A172 (cell line): ENCODE measurements around the gene CARM1. TPM values are rescaled to one million over a fixed set of nuclear protein-coding genes. Genes with fewer than 3 reads are reported as not detected.
A peak's percentile ranks its signal among the peaks of the same experiment; 100 is the strongest.
"Not testable (repeated sequence)": the region's sequence is repeated elsewhere in the genome, so short reads cannot be mapped to it uniquely, and the experiment has no call there.

Experiments
- DNase-seq: peaks from one replicate; pipeline ENCODE4 v3.0.0-alpha.2; 2015; ENCODE audit warnings: low spot score
- total RNA-seq: library from RNA; depleted of rRNA; stranded (reverse); fragments of >200 nt; shearing (Covaris generic); gene quantifications from 2 replicates; pipeline ENCODE4 v1.2.3, GENCODE V29; 2014

CARM1 gene
- total RNA-seq, 1 experiment from 2014 or later: 46.6 TPM

DNA sequence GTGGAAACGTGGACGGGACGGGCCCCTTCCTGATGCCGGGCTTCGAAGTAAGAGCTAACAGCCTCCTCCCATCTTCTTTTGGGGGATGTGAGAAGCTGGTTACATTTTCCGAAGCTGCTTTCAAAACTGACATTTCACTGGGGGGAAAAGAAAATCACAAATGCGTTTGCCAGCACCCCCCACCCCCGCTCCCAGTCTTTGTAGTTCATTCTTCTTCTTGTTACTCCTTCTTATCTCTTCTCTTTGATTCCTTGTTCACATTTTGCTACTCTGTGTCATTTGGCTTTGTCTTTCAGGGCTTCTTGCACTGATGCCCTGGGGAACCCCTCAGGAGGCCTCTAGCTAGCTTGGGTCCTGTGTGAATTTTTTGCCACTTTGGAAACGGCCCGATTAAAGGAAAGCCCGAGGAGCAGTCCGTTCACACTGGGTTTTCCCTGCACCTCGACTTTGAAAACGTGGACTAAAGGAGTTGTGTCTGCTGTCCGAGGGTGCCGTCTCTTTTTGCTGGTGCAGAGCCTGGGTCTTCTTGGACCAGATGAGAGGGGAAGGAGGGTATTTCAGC lies 1.3 kb downstream of the CARM1 start:
- no peak for DNase-seq

DNA sequence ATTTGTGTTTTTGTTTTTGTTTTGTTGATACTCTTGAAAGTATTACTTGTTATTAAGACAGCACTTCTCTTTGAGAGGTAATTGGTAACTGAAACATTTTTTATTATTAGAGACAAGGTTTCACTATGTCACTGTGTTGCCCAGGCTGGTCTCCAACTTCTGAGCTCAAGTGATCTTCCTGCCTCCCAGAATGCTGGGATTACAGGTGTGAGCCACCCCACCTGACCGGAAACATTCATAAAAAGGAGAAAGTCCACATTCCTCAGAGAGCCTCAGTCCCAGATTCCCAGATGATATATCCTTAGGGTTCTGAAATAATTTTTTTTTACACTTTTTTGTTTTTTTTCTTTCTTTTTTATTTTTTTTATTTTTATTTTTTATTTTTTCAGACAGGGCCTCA lies 2.7 kb downstream of the CARM1 start:
- no peak for DNase-seq

DNA sequence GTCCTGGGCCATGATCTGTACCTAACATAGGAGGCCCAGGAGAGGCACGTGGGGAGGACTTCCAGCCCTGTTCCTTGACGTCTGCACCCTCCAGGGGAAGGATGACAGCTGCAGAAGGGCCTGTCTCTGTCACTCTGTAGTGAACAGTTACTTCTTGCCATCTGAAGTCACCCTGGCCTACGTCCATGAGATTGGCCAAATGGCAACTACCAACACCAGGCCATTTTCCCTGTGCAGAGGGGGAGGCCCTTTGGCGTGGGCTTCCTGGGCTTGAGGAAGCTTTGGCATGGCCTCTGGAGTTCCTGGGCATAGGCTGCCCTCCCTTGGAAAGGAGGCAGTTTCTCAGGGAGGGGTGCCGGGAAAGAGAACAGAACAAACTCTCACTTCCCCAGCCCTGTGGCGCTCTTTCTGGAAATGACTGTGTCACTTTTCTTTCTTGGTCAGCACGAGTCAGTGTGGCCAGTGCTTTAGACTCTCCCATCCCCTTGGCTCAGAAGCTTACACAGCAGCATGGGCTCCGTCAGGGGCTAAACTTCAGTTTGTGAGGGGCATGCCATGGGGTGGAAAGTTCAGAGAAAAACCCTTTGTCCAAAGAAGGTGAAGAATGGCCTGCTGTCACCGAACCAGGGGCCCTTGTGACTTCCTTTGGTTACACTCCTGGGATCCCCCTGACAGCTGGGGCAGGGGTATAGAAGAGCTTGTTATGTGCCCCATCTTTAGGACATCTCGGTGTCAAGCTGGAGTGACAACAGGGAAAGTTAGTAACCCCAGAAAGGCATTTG lies 5.3 kb downstream of the CARM1 start:
- DNase-seq: no peak

DNA sequence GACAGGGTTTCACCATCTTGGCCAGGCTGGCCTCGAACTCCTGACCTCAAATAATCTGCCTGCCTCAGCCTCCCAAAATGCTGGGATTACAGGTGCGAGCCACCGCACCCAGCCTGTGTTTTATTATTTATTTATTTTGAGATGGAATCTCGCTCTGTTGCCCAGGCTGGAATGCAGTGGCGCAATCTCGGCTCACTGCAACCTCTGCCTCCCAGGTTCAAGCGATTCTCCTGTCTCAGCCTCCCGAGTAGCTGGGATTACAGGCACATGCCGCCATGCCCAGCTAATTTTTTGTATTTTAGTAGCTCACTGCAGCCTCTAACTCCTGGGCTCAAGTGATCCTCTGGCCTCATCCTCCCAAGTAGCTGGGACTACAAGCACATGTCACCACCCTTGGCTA lies 6.3 kb downstream of the CARM1 start:
- DNase-seq: not testable (repeated sequence)

DNA sequence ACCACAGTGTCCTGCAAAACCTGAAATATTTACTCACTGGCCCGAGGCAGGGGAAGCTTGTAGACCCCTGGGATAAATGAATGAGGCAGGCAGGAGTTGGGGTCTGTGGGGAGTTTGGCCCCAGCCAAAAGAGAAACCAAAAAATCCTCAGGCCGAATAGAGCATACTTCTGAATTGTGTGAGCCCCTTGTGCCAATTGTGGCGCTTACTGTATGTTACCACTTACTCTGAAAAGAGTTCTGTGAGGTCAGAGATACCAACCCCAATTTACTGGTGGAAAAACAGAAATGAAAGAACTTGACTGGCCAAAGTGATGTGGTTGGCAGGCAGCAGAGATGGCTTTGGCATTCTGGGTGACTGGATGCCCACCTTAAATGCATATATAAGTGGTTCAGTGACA lies 6.9 kb downstream of the CARM1 start:
- no peak for DNase-seq

DNA sequence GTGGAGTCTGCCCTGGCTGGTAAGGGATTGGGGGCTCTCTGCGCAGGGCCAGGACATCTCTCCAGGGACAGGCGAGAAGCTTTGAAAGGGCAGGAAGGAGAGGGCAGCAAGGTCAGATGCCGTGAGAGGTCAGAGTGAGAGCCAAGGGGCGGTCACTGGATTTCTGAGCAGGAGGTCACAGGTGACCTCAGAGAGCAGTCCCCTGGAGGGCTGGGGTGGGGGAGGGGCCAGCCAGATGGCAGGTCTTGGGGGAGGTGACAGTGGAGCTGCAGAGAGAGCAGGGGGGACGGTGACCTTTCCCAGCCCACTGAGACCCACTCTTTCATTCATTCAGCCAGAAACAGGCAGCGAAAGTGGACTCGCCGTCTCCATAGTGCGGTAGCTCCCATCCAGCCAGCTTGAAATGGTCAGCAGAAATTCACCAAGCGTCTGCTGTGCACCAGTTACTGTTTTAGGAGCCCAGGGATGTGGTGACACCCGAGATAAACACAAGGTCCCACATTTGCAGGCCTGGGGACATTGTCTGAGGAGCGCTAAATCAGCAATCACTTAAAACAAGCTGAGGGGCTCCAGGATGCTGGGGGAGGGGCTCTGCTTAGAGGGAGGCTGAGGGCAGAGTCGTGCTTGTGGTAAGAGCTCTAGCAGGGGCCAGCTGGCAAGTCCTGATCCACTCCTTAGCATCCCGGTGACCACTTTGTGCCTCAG lies 10.2 kb downstream of the CARM1 start:
- no peak for DNase-seq

DNA sequence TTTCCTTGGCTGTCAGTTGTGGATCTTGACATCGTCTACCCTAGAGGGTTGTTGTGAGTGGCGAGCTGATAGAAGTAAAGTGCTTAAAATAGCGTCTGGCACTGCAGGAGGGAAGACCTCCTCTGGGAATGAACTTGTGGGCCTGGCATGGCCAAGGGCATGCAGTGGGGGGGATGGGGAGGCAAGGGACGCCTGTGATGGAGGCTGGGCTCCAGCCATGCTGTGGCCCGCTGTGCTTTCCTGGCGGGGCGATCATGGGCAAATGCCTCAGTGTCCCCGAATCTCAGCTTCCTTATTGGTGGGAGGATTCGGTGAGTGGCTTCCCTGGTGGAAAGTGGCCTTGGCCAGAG lies 10.7 kb downstream of the CARM1 start:
- no peak for DNase-seq

DNA sequence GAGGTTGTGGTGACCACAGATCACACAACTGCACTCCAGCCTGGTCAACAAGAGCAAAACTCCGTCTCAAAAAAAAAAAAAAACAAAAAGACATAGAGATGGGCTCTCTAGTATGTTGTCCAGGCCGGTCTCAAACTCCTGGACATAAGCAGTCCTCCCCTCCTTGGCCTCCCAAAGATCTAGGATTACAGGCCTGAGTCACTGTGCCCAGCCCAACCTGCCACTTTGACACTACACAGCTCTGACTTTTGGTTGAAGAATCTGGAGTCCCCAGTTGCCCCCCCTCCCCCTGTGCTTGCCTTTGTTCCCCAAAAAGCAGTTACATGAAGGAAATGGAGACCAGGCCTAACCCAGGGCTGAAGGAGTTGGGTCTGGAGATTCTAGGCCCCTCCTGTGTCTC lies 12.9 kb downstream of the CARM1 start:
- peak; percentile 34 for DNase-seq

DNA sequence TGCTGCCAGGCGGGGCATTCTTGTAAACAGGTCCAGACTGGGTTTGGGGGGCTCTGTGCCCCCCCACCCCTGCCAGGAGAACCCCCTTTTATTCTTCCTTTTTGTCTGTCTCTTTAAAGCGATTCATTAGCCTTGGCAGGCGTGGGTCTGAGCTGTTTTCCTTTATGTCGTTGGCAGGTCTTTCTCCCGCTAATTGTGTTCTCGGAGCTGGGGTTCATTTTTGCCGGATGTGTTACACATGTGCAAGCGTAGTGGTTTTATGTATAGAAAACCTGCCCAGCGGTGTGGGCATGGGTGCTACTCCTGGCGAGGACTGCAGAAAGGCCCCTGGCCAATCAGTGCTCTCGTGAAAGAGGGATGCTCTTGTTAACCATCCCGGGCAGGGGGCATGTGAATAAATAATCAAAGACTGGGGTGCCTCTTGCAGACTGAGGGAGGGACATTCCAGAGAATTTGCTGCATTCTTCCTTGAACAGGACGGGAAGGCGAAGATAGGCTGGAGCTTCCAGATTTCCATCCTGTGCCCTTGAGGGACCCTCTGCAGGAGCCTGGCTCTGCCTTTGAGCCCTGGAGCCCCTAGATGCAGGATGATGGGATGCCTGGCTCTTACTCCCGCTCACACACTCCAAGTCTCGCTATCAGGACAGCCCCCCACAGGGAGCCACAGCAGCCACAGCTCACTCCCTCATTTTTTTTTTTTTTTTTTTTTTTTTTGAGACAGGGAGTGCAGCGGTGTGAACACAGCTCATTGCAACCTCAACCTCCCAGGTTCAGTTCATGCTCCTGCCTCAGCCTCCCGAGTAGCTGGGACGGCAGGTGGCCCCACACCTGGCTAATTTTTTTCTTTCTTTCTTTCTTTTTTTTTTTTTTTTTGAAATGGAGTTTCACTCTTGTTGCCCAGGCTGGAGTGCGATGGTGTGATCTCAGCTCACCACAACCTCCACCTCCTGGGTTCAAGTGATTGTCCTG lies 14.1 kb downstream of the CARM1 start:
- no peak for DNase-seq

DNA sequence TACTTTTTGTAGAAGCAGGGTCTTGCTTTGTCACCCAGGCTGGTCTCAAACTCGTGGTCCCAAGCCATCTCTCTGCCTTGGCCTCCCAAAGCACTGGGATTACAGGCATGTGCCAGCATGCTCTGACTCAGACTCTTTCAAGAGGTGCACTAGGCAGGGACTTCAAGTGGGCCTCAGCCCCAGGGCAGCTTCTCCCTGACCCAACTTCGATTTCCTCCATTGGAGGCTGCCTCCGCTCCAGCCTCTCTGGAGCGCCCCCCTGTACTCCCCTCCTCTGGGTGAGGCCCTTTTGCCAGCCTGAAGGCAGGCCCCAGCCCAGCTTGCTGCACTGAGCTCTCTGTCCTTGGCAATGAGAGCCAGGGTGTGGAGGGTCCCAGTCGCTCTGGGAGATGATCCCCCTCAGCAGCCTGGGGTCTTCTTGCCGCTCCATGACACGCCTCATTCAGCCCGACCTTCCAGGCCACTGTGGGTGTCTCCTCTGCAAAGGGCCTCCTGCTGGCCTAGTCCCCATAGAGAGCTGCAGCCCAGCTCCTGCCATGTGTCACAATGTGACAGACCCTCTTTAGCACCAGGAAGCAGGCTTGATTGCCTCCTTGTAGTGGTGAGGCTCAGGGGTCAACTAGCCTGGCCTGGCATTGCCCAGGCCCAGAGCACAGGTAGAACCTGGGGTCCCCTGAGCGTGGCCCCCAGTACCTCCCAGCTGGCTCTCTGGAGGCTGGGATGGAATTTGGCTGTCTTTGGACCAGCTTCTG lies 16.4 kb downstream of the CARM1 start:
- no peak for DNase-seq

DNA sequence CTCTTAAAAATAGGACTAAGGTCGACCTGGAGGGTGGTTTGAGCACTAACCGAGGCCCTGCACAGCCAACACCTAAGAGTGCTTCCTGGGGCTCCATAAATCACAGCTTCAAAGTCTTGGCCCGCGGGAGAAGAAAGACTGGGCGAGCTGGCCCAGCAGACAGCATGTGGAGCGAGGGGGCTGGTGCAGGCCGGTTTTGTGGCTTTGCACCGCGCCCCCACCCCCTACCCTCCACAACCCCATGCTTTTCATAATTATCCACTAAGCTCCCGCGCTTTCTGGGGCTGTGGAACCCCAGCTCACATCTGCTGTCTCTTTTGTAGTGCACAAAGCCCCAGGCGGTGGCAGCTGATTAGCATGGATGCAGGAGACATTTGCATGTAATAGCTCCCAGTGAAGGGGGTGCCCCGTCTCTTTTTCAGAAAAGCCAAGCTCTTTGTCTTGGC lies 17.1 kb downstream of the CARM1 start:
- DNase-seq: no peak

DNA sequence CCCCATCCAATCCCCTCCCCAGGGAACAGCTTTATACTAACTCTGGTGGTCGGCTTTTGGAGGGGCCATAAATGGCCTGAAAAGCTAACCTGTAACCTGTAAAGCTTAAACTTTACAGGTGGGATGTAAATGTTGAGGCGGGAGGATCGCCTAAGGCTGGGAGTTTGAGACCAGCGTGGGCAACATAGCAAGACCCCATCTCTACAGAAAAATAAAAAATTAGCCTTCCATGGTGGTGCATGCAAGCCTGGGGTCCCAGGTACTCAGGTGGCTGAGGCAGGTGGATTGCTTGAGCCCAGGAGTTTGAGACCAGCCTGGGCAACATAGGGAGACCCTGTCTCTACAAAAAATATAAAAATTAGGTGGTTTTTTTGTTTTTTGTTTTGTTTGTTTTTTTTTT lies 18.5 kb downstream of the CARM1 start:
- no peak for DNase-seq

DNA sequence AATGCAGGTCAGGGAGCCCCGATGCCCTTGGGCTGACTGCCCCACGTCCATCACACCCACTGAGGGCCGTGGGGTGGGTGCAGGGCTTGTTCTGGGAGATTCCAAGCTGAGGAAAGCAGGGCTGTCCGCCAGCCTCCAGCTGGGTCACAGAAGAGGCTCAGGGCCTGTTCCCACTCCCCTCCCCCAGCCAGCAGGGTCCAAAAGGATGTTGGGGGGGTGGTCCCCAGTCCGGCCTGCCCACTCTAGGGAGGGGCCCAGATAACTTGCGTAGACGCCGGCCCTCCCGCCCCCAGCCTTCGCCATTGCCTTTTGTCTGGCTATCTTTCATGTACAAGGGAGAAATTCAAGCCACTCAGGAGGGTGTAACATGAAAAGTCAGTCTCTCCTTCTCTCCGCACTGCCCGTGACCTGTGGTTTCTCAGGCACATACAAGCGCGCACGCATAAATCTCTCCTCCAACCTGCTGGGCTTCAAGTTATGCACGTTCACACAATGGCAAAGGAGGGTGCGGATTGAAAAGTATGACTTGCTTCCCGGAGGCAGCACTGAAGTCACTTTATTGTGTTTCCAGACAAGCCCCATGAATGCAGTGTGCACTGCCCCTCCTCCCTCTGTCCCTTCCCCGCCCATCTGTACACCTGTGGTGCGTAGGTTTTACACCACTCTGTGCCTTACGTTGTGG lies 20.2 kb downstream of the CARM1 start:
- DNase-seq: no peak

DNA sequence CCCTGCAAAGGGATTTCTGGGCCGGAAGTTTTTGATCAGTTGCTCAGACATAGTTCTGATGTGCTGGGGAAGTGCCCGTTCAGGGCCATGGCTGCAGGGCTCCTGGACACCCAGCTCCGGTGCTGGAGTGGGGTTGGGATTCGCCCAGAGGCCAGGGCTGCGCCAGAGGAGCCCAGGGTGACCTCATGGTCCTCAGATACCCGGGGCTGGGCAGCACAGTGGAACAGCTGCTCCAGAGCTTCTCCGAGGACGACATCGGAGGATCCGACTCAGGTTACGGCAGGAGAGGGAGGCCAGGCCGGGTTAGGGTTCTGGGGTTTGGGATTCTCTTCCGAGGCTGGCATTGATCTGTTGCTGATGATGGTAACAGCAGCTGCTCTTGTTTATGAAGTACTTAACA lies 20.9 kb downstream of the CARM1 start:
- DNase-seq: no peak

DNA sequence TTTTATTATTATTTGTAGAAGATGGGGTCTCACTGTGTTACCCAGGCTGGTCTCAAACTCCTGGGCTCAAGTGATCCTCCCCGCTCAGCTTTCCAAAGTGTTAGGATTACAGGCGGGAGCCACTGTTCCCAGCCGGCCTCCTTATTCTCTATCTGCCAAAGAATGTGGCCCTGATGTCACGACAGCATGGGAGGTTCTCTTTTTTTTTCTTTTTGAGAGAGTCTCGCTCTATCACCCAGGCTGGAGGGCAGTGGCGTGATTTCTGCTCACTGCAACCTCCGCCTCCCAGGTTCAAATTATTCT lies 23.5 kb downstream of the CARM1 start:
- DNase-seq: no peak

DNA sequence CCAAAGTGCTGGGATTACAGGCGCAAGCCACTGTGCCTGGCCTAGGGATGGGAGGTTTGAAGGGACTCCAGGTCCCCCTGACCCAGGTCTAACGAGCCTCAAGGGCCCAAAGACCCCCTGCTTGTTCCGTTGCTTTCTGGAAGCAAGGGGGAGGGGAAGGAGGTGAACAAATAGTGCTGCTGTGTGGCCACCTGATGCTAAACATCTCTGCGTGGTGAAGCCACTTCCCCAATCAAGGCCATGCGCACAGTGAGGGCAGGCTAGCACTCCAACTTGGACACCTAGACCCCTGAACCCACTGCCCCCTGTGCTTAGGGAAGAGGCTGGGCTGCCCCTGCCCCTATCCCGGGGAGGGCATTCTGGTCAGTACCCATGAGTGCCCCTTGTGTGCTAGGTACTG lies 24.0 kb downstream of the CARM1 start:
- no peak for DNase-seq

DNA sequence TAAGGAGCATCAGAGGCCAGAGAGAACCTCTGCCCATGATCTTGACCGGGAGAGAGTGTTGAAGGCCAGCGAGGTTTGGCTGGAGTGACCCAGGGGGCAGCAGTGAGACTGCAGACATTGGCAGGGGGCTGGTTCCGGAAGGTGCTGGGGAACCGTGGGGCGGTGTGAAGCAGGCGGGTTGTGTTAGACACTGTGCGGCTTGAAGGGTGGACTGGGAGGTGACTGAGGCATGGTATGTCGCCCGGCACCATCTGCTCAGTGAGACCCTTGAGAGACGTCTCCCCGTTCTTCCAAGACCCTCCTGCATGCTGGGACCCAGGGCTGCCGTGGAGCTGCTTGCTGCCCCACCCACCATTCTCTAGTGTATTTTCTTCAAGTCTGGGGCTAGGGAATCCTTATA lies 24.6 kb downstream of the CARM1 start:
- DNase-seq: no peak

DNA sequence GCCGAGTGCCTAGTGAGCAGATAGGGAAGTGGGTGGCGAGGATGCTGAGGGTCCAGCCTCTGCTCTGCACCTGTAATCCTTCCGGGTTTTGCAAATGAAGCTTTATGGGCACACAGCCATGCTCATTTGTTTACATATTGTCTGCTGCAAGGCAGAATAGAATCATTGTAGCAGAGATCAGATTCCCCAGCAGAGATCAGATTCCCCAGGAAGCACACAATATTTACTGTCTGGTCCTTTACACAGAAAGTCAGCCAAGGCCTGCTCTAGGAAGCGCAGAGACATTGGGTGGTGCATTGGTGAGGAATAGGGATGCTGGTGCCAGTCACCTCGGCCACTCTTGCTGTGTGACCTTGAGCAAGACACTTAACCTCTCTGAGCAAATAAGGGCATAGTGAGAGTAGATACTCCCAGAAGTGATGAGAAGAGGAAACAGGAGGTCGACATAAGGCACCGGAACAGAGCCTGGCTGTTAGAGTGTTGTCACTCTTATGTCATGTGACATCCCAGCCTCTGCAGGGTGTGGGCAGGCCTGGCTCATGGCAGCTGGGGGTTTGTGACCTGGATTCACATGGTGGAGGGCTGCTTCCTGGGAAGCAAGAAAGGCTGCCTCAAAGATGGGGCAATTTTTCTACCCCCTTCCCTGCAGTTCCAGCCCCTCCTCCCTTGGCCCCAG lies 25.6 kb downstream of the CARM1 start:
- no peak for DNase-seq

DNA sequence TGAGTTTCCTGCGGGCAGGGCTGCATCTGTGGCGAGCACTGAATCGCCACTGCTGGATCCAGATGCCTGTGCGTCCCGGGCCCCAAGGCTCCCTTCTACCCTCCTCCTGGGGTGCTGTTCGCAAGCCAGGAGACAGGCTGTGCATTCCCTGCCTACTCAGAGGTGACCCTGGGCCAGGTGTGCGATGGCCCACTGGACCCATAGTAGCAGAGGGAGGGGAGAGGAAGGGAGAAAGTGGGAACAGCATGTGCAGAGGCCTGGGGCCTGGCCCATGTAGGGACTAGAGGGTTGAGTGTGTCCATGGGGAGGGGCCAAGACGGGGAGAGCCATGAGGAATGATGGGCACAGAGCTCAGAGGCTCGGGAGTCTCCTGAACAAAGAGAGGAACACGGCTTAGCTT lies 27.3 kb downstream of the CARM1 start:
- DNase-seq: no peak

DNA sequence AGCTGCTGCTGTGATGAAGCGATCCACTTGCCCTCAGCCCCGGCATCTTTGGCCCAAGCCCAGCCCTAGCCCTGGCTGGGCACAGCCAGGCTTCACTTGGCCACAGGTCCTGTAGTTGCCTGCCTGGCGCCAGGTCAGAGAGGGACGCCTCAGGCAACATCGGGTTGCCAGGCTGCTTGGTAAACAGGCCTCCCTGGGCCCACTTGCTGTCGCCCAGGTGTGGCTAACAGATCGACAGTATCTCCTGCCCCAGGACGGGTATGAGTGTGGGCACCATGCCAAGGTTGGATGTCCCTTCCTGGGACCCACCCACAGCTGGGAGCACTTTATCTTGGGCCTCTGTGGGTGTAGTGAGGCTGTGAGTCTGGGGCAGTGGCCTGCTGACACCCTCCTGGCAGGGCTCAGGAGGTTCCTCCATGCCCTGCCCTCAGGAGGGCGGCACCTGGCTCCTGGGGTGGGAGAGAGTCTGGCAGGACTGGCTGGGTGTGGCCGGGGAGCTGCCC lies 27.8 kb downstream of the CARM1 start:
- no peak for DNase-seq
